Adrenal gland (tissue), 5 donors: Measurements from ENCODE around the gene SURF6.

Experiments used
- CTCF ChIP-seq, 6 experiments: fragments of 450-650 bp in 4 of 6; fragments of 200-600 bp in 2 of 6; sonication (generic) in 1 of 6; IDR thresholded peaks; 1 replicate in 5 of 6; 2 replicates in 1 of 6; pipeline versions ENCODE4 v1.5.1 to v1.8.0; 2016 to 2021; ENCODE audit warnings: antibody characterized with exemption in 6 of 6, mild to moderate bottlenecking in 2 of 6, moderate library complexity in 1 of 6
- POLR2A ChIP-seq, 2 donors: fragments of 450-650 bp; IDR thresholded peaks; one replicate each; pipeline ENCODE4 v1.6.1; 2017; ENCODE audit warnings: antibody characterized with exemption in 2 of 2, mild to moderate bottlenecking in 2 of 2, moderate library complexity in 1 of 2
- donor health status: DM: no; HTN: no; CAD: no.

GRCh38 chr9:133305731-133306130 lies 30.3 kb downstream of the SURF6 start:
- TF ChIP-seq CTCF (IDR thresholded peaks at IDR 0.05) (no peak), POLR2A (IDR thresholded peaks at IDR 0.05) (no peak)
